Erythroblast (primary cell): ENCODE results near the gene OR2T8.

Experiments used
- GATA1 ChIP-seq: IDR thresholded peaks from 2 replicates; pipeline ENCODE4 v1.6.1; 2011; ENCODE audit warnings: low read depth, mild to moderate bottlenecking, control low read depth, low read length, moderate library complexity
- POLR2A ChIP-seq: IDR thresholded peaks from 2 replicates; pipeline ENCODE4 v1.6.1; 2011; ENCODE audit warnings: mild to moderate bottlenecking, low read length

GRCh38 chr1:247914941-247915662 lies 5.0 kb upstream of the OR2T8 start:
- TF ChIP-seq POLR2A, result no peak
- no peak for TF ChIP-seq GATA1
